AG10803 (cell line): Measurements from ENCODE around the gene UGT1A8.

Source experiments
- DNase-seq: peaks from one replicate; pipeline ENCODE4 v3.0.0; 2010; ENCODE audit warnings: low read depth
- H3K4me3 ChIP-seq: 2 replicates; pipeline ENCODE4 v1.5.1; 2011; ENCODE audit warnings: mild to moderate bottlenecking, low read length, control low read depth
- CTCF ChIP-seq: conservative IDR thresholded peaks from 2 replicates; pipeline ENCODE4 v1.5.1; 2011; ENCODE audit warnings: mild to moderate bottlenecking, low read length, control low read depth, inconsistent platforms

Gene UGT1A8

DNA sequence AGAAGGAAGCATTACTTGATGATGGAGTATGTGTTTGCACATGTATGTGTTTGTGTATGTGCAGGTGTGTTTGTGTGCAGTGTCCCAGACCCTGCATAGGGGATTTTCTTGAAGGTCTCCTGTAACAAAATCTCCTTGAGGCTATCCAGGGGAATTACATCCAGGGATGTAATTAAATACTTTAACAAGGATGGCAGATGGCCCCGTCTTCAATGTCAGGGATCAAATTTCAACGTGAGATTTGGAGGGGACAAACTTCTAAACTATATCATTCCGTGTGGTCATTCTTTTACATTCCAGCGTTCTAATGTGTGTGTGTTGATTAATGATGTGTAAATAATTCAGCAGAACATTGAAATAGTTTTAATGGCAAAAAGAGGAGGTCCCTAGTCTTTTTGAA lies 57.6 kb downstream of the UGT1A8 start:
- no peak overlapping the region for H3K4me3 ChIP-seq
- no peak for TF ChIP-seq CTCF
- no peak for DNase-seq

DNA sequence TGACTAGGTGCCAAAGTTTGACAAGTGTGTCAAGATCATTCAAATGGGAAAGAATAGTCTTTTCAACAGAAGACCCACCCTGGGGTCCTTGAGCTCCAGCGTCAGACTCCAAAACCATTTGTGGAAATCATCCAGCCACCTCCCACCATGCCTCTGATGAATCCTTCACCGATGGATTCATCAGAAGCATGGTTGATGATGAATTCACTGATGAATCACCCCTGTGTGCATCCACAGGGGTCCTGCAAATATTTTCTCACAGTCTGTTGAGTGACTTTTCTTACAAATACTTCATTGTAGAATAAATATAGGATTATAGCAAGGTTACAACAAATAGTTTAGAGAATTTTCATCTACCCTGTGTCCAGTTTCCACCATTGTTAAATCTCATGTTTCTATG lies 58.6 kb downstream of the UGT1A8 start:
- TF ChIP-seq CTCF, result no peak
- no peak for DNase-seq

DNA sequence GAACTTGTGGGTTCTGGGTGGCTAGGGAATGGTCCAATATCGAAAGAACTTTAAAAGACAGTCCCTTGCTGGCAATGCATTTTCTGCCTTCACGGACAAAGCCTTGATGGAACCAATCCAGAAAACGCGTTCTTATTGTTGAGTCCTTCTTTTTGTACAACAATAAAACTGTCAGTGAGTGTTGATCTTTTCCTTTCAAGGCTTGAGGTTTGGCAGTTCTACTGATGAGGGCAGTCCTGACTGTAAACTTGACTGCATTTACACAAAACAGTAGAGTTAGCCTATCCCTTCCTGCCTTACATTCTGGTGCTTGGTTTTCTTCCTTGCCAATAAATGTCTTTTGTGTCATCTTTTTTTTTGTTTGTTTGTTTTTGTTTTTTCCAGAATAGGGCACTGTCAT lies 61.8 kb downstream of the UGT1A8 start:
- H3K4me3 ChIP-seq, result no peak overlapping the region
- no peak for TF ChIP-seq CTCF
- no peak for DNase-seq

More for the DNA sequence above, 58.6 kb downstream of the UGT1A8 start:
- no peak overlapping the region for H3K4me3 ChIP-seq

- TF ChIP-seq CTCF, result no peak
- H3K4me3 ChIP-seq, result no peak overlapping the region
- no peak for DNase-seq
Observed at GRCh38 chr2:233680361-233681045, 63.1 kb downstream of the UGT1A8 start.

GRCh38 chr2:233681521-233682099 lies 64.2 kb downstream of the UGT1A8 start, which contains the start of gene UGT1A7:
Gene UGT1A7 (plus strand): TSS chr2:233681901. CDS start chr2:233681938, 37 bp downstream.
- H3K4me3 ChIP-seq, result no peak within 1 kb of the TSS
- no peak for DNase-seq
- TF ChIP-seq CTCF, result no peak

- TF ChIP-seq CTCF, result no peak
Observed at GRCh38 chr2:233684640-233685039, 67.2 kb downstream of the UGT1A8 start.

GRCh38 chr2:233686928-233687327 lies 69.5 kb downstream of the UGT1A8 start:
- DNase-seq, result no peak
- no peak overlapping the region for H3K4me3 ChIP-seq
- TF ChIP-seq CTCF, result no peak

More at GRCh38 chr2:233684640-233685039, 67.2 kb downstream of the UGT1A8 start:
- DNase-seq, result no peak
- no peak overlapping the region for H3K4me3 ChIP-seq
